PC-9 (cell line): ENCODE results near the gene DNAAF6.

Experiments used
- EZH2 ChIP-seq: fragments of 200-600 bp; sonication (generic); IDR thresholded peaks from 2 replicates; pipeline ENCODE4 v1.8.0; 2017; ENCODE audit warnings: antibody characterized with exemption, low read depth
- TF ChIP-seq, protein P1 (sequence below): fragments of 200-600 bp; sonication (generic); conservative IDR thresholded peaks from 2 replicates; pipeline ENCODE4 v1.6.1; 2017; ENCODE audit warnings: mixed run types, antibody characterized with exemption, mild to moderate bottlenecking, moderate library complexity

DNA sequence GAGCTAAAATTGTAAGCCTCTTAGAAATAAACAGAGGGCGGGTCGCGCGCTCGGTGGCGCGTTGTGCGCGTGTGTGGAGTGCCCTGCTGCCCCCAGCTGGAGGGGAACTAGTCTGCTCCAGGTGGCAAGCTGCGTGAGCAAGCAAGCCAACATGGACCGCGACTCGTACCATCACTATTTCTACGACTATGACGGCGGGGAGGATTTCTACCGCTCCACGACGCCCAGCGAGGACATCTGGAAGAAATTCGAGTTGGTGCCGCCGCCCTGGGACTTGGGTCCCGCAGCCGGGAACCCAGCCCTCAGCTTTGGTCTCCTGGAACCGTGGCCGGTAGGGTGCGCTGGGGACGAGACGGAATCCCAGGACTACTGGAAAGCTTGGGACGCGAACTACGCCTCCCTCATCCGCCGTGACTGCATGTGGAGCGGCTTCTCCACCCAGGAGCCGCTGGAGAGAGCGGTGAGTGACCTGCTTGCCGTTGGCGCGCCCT, 66.1 kb downstream of the DNAAF6 start:
- TF ChIP-seq, protein P1, sequence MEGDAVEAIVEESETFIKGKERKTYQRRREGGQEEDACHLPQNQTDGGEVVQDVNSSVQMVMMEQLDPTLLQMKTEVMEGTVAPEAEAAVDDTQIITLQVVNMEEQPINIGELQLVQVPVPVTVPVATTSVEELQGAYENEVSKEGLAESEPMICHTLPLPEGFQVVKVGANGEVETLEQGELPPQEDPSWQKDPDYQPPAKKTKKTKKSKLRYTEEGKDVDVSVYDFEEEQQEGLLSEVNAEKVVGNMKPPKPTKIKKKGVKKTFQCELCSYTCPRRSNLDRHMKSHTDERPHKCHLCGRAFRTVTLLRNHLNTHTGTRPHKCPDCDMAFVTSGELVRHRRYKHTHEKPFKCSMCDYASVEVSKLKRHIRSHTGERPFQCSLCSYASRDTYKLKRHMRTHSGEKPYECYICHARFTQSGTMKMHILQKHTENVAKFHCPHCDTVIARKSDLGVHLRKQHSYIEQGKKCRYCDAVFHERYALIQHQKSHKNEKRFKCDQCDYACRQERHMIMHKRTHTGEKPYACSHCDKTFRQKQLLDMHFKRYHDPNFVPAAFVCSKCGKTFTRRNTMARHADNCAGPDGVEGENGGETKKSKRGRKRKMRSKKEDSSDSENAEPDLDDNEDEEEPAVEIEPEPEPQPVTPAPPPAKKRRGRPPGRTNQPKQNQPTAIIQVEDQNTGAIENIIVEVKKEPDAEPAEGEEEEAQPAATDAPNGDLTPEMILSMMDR, result no peak
- TF ChIP-seq EZH2, result no peak
